Gastrocnemius medialis (tissue), 4 donors: Measurements from ENCODE around the gene TBX21. TPM values are rescaled to one million over a fixed set of nuclear protein-coding genes. Genes with fewer than 3 reads are reported as not detected.

Experiments
- ATAC-seq, 2 donors: fragments of 150-250 bp; one replicate each; pipeline ENCODE4 v1.9.1; 2016
- DNase-seq, 2 donors: peaks; one replicate each; pipeline ENCODE4 v3.0.0-alpha.2; 2019
- H3K27ac ChIP-seq, 4 donors: fragments of 200-600 bp; sonication (generic); 1 replicate in 1 of 4; 2 replicates in 3 of 4; pipeline ENCODE4 v1.5.1; 2016 to 2018; ENCODE audit warnings: mild to moderate bottlenecking in 2 of 4, moderate library complexity in 1 of 4
- H3K27me3 ChIP-seq, 3 donors: fragments of 200-600 bp; sonication (generic) in 2 of 3; 1 replicate in 1 of 3; 2 replicates in 2 of 3; pipeline versions ENCODE4 v1.5.1 to v1.6.0; 2016 to 2019; ENCODE audit warnings: mild to moderate bottlenecking in 1 of 3, moderate library complexity in 1 of 3
- H3K36me3 ChIP-seq, 2 donors: fragments of 200-600 bp; sonication (generic) in 1 of 2; one replicate each; pipeline ENCODE4 v1.5.1; 2017 to 2018
- H3K4me1 ChIP-seq, 2 donors: fragments of 200-600 bp; sonication (generic) in 1 of 2; one replicate each; pipeline ENCODE4 v1.5.1; 2016 to 2017; ENCODE audit warnings: mild to moderate bottlenecking in 2 of 2
- H3K4me3 ChIP-seq, 4 donors: fragments of 200-600 bp; sonication (generic) in 3 of 4; 1 replicate in 1 of 4; 2 replicates in 3 of 4; pipeline ENCODE4 v1.5.1; 2016 to 2019; ENCODE audit warnings: mild to moderate bottlenecking in 2 of 4
- H3K9me3 ChIP-seq, 3 donors: fragments of 200-600 bp; sonication (generic) in 2 of 3; 1 replicate in 1 of 3; 2 replicates in 2 of 3; pipeline ENCODE4 v1.5.1; 2016 to 2019
- POLR2A ChIP-seq, 2 donors: fragments of 450-650 bp; IDR thresholded peaks; one replicate each; pipeline ENCODE4 v1.6.1; 2017; ENCODE audit warnings: antibody characterized with exemption in 2 of 2, mild to moderate bottlenecking in 2 of 2, moderate library complexity in 2 of 2
- in situ Hi-C, 4 donors: fragments of 200-750 bp; cut with MboI; loops; one replicate each; pipeline versions ENCODE4 v1.15.0 to v1.8.0; 2017; ENCODE audit warnings: low sequenced_read_pairs in 4 of 4
- intact Hi-C: fragments of 100-400 bp; cut with DNase I; formaldehyde crosslinking; loops from one replicate; pipeline ENCODE4 v1.15.1; 2023; ENCODE audit warnings: low total_unique reads
- total RNA-seq, 4 donors: library from RNA; depleted of rRNA; stranded (reverse); fragments of >200 nt; gene quantifications; one replicate each; pipeline versions ENCODE4 v1.1.0 to v1.2.3, GENCODE V29; 2016
- TF ChIP-seq, protein P1 (sequence below), 5 experiments: fragments of 450-650 bp in 3 of 5; fragments of 200-600 bp in 2 of 5; sonication (generic) in 2 of 5; IDR thresholded peaks in 4 of 5; conservative IDR thresholded peaks in 1 of 5; 1 replicate in 4 of 5; 2 replicates in 1 of 5; pipeline ENCODE4 v1.5.1; 2016 to 2019; ENCODE audit warnings: antibody characterized with exemption in 5 of 5, mild to moderate bottlenecking in 3 of 5, moderate library complexity in 3 of 5

Gene TBX21
- total RNA-seq, 4 donors from 2014 or later, result 0.98 to 3.3 TPM; not detected in 2

DNA sequence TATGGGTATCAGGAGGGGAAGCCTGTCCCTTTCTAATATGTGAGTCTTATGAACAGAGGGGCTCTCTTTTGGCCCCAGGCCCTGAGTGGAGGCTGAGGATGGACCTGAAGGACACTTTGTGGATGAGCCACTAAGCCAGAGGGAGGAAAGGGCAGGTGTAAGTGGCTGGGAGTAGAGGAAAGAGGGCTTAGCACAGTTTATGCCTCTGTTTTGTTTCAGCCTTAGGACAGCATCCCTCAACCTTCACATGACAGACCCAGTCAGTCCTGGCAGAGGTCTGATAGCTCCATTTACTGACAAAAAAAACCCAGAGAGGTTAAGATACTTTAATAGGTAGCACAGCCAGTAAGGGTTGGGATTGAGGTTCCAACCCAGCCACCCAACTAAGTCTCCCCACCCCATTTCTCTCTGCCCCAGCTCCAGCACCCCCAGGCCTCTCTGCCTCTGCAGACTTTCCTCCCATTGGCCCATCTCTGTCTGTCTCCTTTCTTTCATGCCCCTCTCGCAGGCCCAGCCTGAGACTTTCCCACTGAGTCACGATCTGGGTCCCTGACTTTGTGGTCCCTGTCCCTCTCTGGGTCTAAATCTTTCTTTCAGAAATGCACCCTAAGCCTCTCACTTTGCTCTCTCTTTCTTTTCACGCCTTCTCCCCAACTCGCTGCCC, 4.7 kb upstream of the TBX21 start:
- H3K9me3 ChIP-seq, result no peaks in the 10 kb centered on the region
- H3K27me3 ChIP-seq, result peaks cover 32 to 48% (median 46%) of the 10 kb centered on the region in 3 donors
- H3K4me3 ChIP-seq, result no peak overlapping the region
- no peak overlapping the region for H3K27ac ChIP-seq
- no peaks in the 10 kb centered on the region for H3K36me3 ChIP-seq
- in situ Hi-C loops (no loop called here), intact Hi-C loops (no loop called here)
- no peaks in the 10 kb centered on the region for H3K4me1 ChIP-seq
- TF ChIP-seq, protein P1, sequence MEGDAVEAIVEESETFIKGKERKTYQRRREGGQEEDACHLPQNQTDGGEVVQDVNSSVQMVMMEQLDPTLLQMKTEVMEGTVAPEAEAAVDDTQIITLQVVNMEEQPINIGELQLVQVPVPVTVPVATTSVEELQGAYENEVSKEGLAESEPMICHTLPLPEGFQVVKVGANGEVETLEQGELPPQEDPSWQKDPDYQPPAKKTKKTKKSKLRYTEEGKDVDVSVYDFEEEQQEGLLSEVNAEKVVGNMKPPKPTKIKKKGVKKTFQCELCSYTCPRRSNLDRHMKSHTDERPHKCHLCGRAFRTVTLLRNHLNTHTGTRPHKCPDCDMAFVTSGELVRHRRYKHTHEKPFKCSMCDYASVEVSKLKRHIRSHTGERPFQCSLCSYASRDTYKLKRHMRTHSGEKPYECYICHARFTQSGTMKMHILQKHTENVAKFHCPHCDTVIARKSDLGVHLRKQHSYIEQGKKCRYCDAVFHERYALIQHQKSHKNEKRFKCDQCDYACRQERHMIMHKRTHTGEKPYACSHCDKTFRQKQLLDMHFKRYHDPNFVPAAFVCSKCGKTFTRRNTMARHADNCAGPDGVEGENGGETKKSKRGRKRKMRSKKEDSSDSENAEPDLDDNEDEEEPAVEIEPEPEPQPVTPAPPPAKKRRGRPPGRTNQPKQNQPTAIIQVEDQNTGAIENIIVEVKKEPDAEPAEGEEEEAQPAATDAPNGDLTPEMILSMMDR (IDR thresholded peaks at IDR 0.05 in 4 of 5, conservative IDR thresholded peaks at IDR 0.05 in 1 of 5), result no peak
- no peak for TF ChIP-seq POLR2A (IDR thresholded peaks at IDR 0.05)
- DNase-seq, result peak in 1 of 2 donors; percentile 1
- no peak for ATAC-seq

DNA sequence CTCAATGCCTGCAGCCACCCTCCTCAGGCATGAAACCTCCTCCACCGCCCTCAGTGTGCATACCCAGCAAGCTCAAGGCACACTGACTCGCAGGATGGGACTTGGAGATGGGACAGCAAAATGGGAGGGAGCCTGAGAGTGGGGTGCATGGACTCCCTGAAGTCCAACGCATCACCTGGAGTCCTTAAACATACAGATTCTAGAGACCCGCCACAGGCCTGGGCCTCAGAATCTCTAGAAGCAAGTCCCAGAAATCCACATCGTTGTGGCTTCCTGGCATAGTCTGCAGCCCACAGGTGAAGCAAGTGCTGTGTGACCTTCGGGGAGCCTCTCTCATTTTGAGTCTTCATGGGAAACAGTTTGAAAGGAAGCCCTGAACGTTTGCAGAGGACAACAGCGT, 3.6 kb upstream of the TBX21 start:
- no peak overlapping the region for H3K27ac ChIP-seq
- TF ChIP-seq, protein P1 (IDR thresholded peaks at IDR 0.05 in 4 of 5, conservative IDR thresholded peaks at IDR 0.05 in 1 of 5), result no peak
- no peaks in the 10 kb centered on the region for H3K36me3 ChIP-seq
- in situ Hi-C loops (no loop called here), intact Hi-C loops (no loop called here)
- peaks cover 39 to 45% (median 44%) of the 10 kb centered on the region in 3 donors for H3K27me3 ChIP-seq
- no peak for DNase-seq
- no peaks in the 10 kb centered on the region for H3K4me1 ChIP-seq
- H3K4me3 ChIP-seq, result no peak overlapping the region
- H3K9me3 ChIP-seq, result no peaks in the 10 kb centered on the region
- no peak for ATAC-seq

DNA sequence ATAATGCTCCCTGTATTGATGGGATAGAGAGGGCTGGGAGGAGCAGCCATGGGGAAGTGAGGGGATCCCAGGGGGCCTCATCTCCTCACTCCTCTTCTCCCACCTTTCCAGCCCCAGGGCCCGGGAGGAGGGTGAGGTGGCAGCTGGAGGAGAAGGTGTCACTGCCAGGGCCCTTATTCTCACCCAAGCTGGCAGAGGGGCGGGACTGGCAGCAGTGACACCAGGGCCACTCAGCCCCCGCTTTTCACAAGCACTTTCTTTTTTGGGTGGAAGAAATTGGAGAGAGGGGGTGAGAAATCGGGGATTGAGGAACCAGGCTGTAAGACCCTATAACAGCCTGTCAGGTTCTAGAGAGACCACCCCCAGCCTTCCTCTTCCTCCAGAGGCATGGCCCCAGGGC, 2.4 kb upstream of the TBX21 start:
- no peaks in the 10 kb centered on the region for H3K9me3 ChIP-seq
- ATAC-seq (no peak), DNase-seq (no peak)
- TF ChIP-seq, protein P1 (IDR thresholded peaks at IDR 0.05 in 4 of 5, conservative IDR thresholded peaks at IDR 0.05 in 1 of 5), result no peak
- no peak for TF ChIP-seq POLR2A (IDR thresholded peaks at IDR 0.05)
- H3K4me3 ChIP-seq, result no peak overlapping the region
- in situ Hi-C loops, result no loop called here
- H3K4me1 ChIP-seq, result no peaks in the 10 kb centered on the region
- H3K27ac ChIP-seq, result no peak overlapping the region
- H3K27me3 ChIP-seq, result peaks cover 42 to 43% (median 43%) of the 10 kb centered on the region in 3 donors
- H3K36me3 ChIP-seq, result no peaks in the 10 kb centered on the region
- intact Hi-C loops, result no loop called here

DNA sequence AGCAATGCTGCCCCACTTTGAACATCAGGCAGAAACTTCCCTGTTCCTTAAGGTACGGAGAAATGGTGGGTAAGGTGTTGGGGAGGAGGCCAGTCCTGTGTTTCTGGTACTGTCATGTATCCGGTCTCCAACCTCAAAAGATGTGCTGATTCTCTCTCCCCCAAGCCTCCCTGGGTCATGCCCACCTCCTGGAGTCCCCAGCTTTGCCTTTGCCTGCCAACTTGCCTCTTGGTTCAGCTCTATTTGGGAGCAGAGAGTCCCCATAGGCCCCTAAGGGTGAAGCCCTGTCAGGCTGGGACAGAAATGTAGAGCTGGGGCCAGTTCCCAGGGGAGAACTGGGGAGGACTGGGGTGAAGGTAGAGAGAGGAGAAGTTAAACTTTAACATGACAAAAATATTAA, 1.6 kb upstream of the TBX21 start:
- no peak overlapping the region for H3K27ac ChIP-seq
- intact Hi-C loops (no loop called here), in situ Hi-C loops (no loop called here)
- H3K27me3 ChIP-seq, result peaks cover 43% of the 10 kb centered on the region in 3 donors
- H3K4me3 ChIP-seq, result no peak overlapping the region
- no peak for TF ChIP-seq POLR2A (IDR thresholded peaks at IDR 0.05)
- TF ChIP-seq, protein P1 (IDR thresholded peaks at IDR 0.05 in 4 of 5, conservative IDR thresholded peaks at IDR 0.05 in 1 of 5), result no peak
- ATAC-seq (no peak), DNase-seq (no peak)
- no peaks in the 10 kb centered on the region for H3K36me3 ChIP-seq
- no peaks in the 10 kb centered on the region for H3K4me1 ChIP-seq
- no peaks in the 10 kb centered on the region for H3K9me3 ChIP-seq
